CD14-positive monocyte (primary cell): ENCODE results near the gene ZBED1. TPM values are rescaled to one million over a fixed set of nuclear protein-coding genes. Genes with fewer than 3 reads are reported as not detected.

Experiments
- DNase-seq, 3 donors: peaks; one replicate each; pipeline ENCODE4 v3.0.0-alpha.2; 2011 to 2022
- H2AFZ ChIP-seq: 2 replicates; pipeline ENCODE4 v1.6.0; 2012; ENCODE audit warnings: mild to moderate bottlenecking, low read depth, low read length, inconsistent platforms; ENCODE audit not compliant: insufficient read depth, poor library complexity, severe bottlenecking
- H3K27ac ChIP-seq, 2 donors: 1 replicate in 1 of 2; 2 replicates in 1 of 2; pipeline ENCODE4 v1.5.1; 2012 to 2013; ENCODE audit warnings: low read length in 2 of 2, control low read depth in 1 of 2, inconsistent platforms in 1 of 2, low read depth in 1 of 2, mild to moderate bottlenecking in 1 of 2
- H3K27me3 ChIP-seq, 2 donors: one replicate each; pipeline versions ENCODE4 v1.6.0 to v1.6.1; 2011 to 2013; ENCODE audit warnings: low read length in 2 of 2; ENCODE audit not compliant: control insufficient read depth in 2 of 2, insufficient read depth in 2 of 2
- H3K36me3 ChIP-seq, 2 donors: replicated peaks in 1 of 2; 1 replicate in 1 of 2; 2 replicates in 1 of 2; pipeline versions ENCODE4 v1.5.1 to v1.6.1; 2012 to 2013; ENCODE audit warnings: low read length in 2 of 2, control low read depth in 1 of 2, inconsistent platforms in 1 of 2, mild to moderate bottlenecking in 1 of 2; ENCODE audit not compliant: insufficient read depth in 2 of 2, control insufficient read depth in 1 of 2
- H3K4me1 ChIP-seq, 2 donors: 1 replicate in 1 of 2; 2 replicates in 1 of 2; pipeline versions ENCODE4 v1.5.1 to v1.6.1; 2012 to 2013; ENCODE audit warnings: low read length in 2 of 2, control low read depth in 1 of 2, inconsistent platforms in 1 of 2, mild to moderate bottlenecking in 1 of 2, moderate library complexity in 1 of 2; ENCODE audit not compliant: insufficient read depth in 2 of 2, control insufficient read depth in 1 of 2
- H3K4me2 ChIP-seq: replicated peaks from 2 replicates; pipeline ENCODE3; 2012; ENCODE audit warnings: low read length, moderate library complexity, mild to moderate bottlenecking; ENCODE audit not compliant: poor library complexity, severe bottlenecking; ENCODE audit errors: extremely low read depth
- H3K4me3 ChIP-seq, 3 experiments: fragments of 200-600 bp in 1 of 3; sonication (generic) in 1 of 3; replicated peaks in 1 of 3; 1 replicate in 2 of 3; 2 replicates in 1 of 3; pipeline ENCODE4 v1.5.1; 2011 to 2013; ENCODE audit warnings: low read length in 3 of 3, mild to moderate bottlenecking in 3 of 3, control low read depth in 2 of 3, low read depth in 2 of 3, inconsistent platforms in 1 of 3, moderate library complexity in 1 of 3
- H3K79me2 ChIP-seq: 2 replicates; pipeline ENCODE4 v1.6.0; 2012; ENCODE audit warnings: mild to moderate bottlenecking, control low read depth, inconsistent platforms, low read length, moderate library complexity; ENCODE audit not compliant: insufficient read depth
- H3K9ac ChIP-seq: 2 replicates; pipeline ENCODE4 v1.6.0; 2017; ENCODE audit warnings: low read length, mild to moderate bottlenecking; ENCODE audit not compliant: insufficient read depth, poor library complexity, severe bottlenecking
- H3K9me3 ChIP-seq, 2 donors: replicated peaks in 1 of 2; 1 replicate in 1 of 2; 2 replicates in 1 of 2; pipeline versions ENCODE4 v1.5.1 to v1.6.1; 2012 to 2013; ENCODE audit warnings: low read length in 2 of 2, control low read depth in 1 of 2; ENCODE audit not compliant: control insufficient read depth in 1 of 2, insufficient read depth in 1 of 2
- H4K20me1 ChIP-seq: 2 replicates; pipeline ENCODE4 v1.6.0; 2012; ENCODE audit warnings: mild to moderate bottlenecking, low read length, control low read depth, moderate library complexity; ENCODE audit not compliant: insufficient read depth
- H3K27ac Mint-ChIP-seq, 7 donors: one replicate each; pipeline ENCODE4 v1.8.0; 2020; ENCODE audit warnings: mild to moderate bottlenecking in 7 of 7, mixed read lengths in 7 of 7, moderate library complexity in 6 of 7, inconsistent platforms in 2 of 7
- H3K27me3 Mint-ChIP-seq, 3 donors: one replicate each; pipeline ENCODE4 v1.8.0; 2021 to 2022; ENCODE audit warnings: low read depth in 3 of 3, mild to moderate bottlenecking in 3 of 3, mixed read lengths in 3 of 3, moderate library complexity in 3 of 3, inconsistent platforms in 1 of 3
- H3K36me3 Mint-ChIP-seq, 2 donors: one replicate each; pipeline ENCODE4 v1.8.0; 2020; ENCODE audit warnings: mixed read lengths in 2 of 2, inconsistent platforms in 1 of 2, mild to moderate bottlenecking in 1 of 2
- H3K4me1 Mint-ChIP-seq: one replicate; pipeline ENCODE4 v1.8.0; 2020; ENCODE audit warnings: mild to moderate bottlenecking, mixed read lengths
- H3K4me3 Mint-ChIP-seq, 2 donors: one replicate each; pipeline ENCODE4 v1.8.0; 2020; ENCODE audit warnings: mild to moderate bottlenecking in 2 of 2, mixed read lengths in 2 of 2, moderate library complexity in 1 of 2
- H3K9me3 Mint-ChIP-seq, 7 donors: one replicate each; pipeline ENCODE4 v1.8.0; 2020 to 2022; ENCODE audit warnings: mixed read lengths in 7 of 7, mild to moderate bottlenecking in 6 of 7, moderate library complexity in 6 of 7, inconsistent platforms in 2 of 7
- CTCF ChIP-seq: fragments of 200-600 bp; IDR thresholded peaks from one replicate; pipeline ENCODE4 v1.8.0; 2022; ENCODE audit warnings: antibody characterized with exemption, mild to moderate bottlenecking
- WGBS: methylation state at CpG from one replicate; pipeline ENCODE4 v1.1.5; 2013; ENCODE audit warnings: missing lambda C conversion rate; ENCODE audit not compliant: insufficient coverage; 5-methylcytosine and 5-hydroxymethylcytosine counted together
- intact Hi-C, 2 donors: fragments of 100-400 bp; cut with micrococcal nuclease; formaldehyde crosslinking; loops; one replicate each; pipeline versions ENCODE4 v1.15.0 to v1.15.1; 2023
- polyA plus RNA-seq, 3 donors: library from polyadenylated mRNA; depleted of rRNA in 1 of 3; unstranded in 2 of 3; stranded (reverse) in 1 of 3; fragments of 300-500 nt in 2 of 3; fragments of >200 nt in 1 of 3; fragmentation: Illumina TruSeq in 2 of 3; gene quantifications; 1 replicate in 2 of 3; 2 replicates in 1 of 3; pipeline ENCODE4 v1.2.3, GENCODE V29; 2012 to 2021

ZBED1 gene
- polyA plus RNA-seq, 3 donors, result 13.9 to 32.1 (median 23.1) TPM

- TF ChIP-seq CTCF, result no peak
- Histone ChIP-seq H3K79me2 (peaks cover 5% of the 10 kb centered on the region), H3K4me3 (no peak overlapping the region), H3K27ac (no peak overlapping the region), H3K4me1 (no peaks in the 10 kb centered on the region), H3K9me3 (peaks cover 2 to 5% of the 10 kb centered on the region in 2 donors), H3K9ac (no peak overlapping the region), H3K27me3 (no peaks in the 10 kb centered on the region), H3K4me2 (no peak overlapping the region), H4K20me1 (peaks cover 34% of the 10 kb centered on the region), H3K36me3 (peaks cover 5 to 18% of the 10 kb centered on the region in 2 donors), H2AFZ (no peak overlapping the region)
- WGBS, result 96% methylated on average over 3 of the region's 5 CpGs
- H3K4me3 Mint-ChIP-seq, result no peak overlapping the region
- peaks cover 21 to 34% of the 10 kb centered on the region in 2 donors for H3K36me3 Mint-ChIP-seq
- no peak for DNase-seq
- peak overlapping the region in 1 of 7 donors; percentile 57 for H3K27ac Mint-ChIP-seq
- intact Hi-C loops, result no loop called here
- no peaks in the 10 kb centered on the region for H3K4me1 Mint-ChIP-seq
- H3K27me3 Mint-ChIP-seq, result no peaks in the 10 kb centered on the region
- peaks cover 0 to 6% (median 3%) of the 10 kb centered on the region in 7 donors for H3K9me3 Mint-ChIP-seq
Observed at GRCh38 chrX:2441466-2441865, 59.3 kb downstream of the ZBED1 start.

- Mint-ChIP-seq H3K4me1 (no peaks in the 10 kb centered on the region), H3K9me3 (peaks cover 0 to 6% (median 0%) of the 10 kb centered on the region in 7 donors), H3K27ac (no peak overlapping the region), H3K27me3 (no peaks in the 10 kb centered on the region), H3K36me3 (peaks cover 25 to 38% of the 10 kb centered on the region in 2 donors), H3K4me3 (no peak overlapping the region)
- Histone ChIP-seq H3K27me3 (no peaks in the 10 kb centered on the region), H2AFZ (no peak overlapping the region), H3K4me2 (no peak overlapping the region), H3K4me1 (no peaks in the 10 kb centered on the region), H3K9ac (no peak overlapping the region), H3K79me2 (no peaks in the 10 kb centered on the region), H4K20me1 (peaks cover 20% of the 10 kb centered on the region), H3K4me3 (no peak overlapping the region), H3K9me3 (no peaks in the 10 kb centered on the region), H3K36me3 (peaks cover 5 to 25% of the 10 kb centered on the region in 2 donors), H3K27ac (no peak overlapping the region)
- 96% methylated on average over 3 of the region's 8 CpGs for WGBS
- intact Hi-C loops, result no loop called here
- no peak for TF ChIP-seq CTCF
- DNase-seq, result no peak
Observed at GRCh38 chrX:2439613-2440012, 61.2 kb downstream of the ZBED1 start.

Other genes with a start within 250 kb of the ZBED1 start
- 10 to 100 TPM; 12.9 to 33.2 (median 28.3) TPM for gene DHRSX, start within 50 bp of the ZBED1 start, polyA plus RNA-seq
- gene CD99, start 190.3 kb upstream of the ZBED1 start, polyA plus RNA-seq, result 100 to 1,000 TPM; 159 to 217 (median 184) TPM